ENCODE measurements around the gene PLSCR3. TPM values are rescaled to one million over a fixed set of nuclear protein-coding genes. Genes with fewer than 3 reads are reported as not detected.

The PLSCR3 gene
- total RNA-seq, 4 donors from 2014 or later = 9.1 to 21.3 (median 16.2) TPM

GRCh38 chr17:7425756-7426155 lies 31.4 kb upstream of the PLSCR3 start:
- no peak for TF ChIP-seq CTCF (IDR thresholded peaks at IDR 0.05; ENCODE audit: low read depth)

- TF ChIP-seq CTCF (IDR thresholded peaks at IDR 0.05; ENCODE audit: low read depth) = no peak
These were observed 31.0 kb upstream of the PLSCR3 start, which contains the start of gene SPEM2 for GRCh38 chr17:7425316-7425715. Gene SPEM2 (plus strand): TSS chr17:7425616. CDS start chr17:7425689, 73 bp downstream.

- TF ChIP-seq CTCF (IDR thresholded peaks at IDR 0.05; ENCODE audit: low read depth) = no peak
These were observed 29.4 kb upstream of the PLSCR3 start for GRCh38 chr17:7423679-7424078.

- no peak for TF ChIP-seq CTCF (IDR thresholded peaks at IDR 0.05; ENCODE audit: low read depth)
These were observed 26.9 kb upstream of the PLSCR3 start for GRCh38 chr17:7421186-7421585.

GRCh38 chr17:7419819-7420610 lies 25.7 kb upstream of the PLSCR3 start, which contains the start of gene SPEM1:
Gene SPEM1 (plus strand): TSS chr17:7420324. CDS start chr17:7420385, 61 bp downstream.
- TF ChIP-seq CTCF (IDR thresholded peaks at IDR 0.05; ENCODE audit: low read depth) = no peak

GRCh38 chr17:7418472-7419152 lies 24.3 kb upstream of the PLSCR3 start:
- TF ChIP-seq CTCF (IDR thresholded peaks at IDR 0.05; ENCODE audit: low read depth) = no peak

- no peak for TF ChIP-seq CTCF (IDR thresholded peaks at IDR 0.05; ENCODE audit: low read depth)
These were observed 22.8 kb upstream of the PLSCR3 start for GRCh38 chr17:7417056-7417655.

Measured in subcutaneous adipose tissue (tissue), 4 donors.